Skeletal muscle tissue (tissue), 4 donors: ENCODE measurements around the gene COL23A1. TPM values are rescaled to one million over a fixed set of nuclear protein-coding genes. Genes with fewer than 3 reads are reported as not detected.
A peak's percentile ranks its signal among the peaks of the same experiment; 100 is the strongest.
"Not testable (repeated sequence)": the region's sequence is repeated elsewhere in the genome, so short reads cannot be mapped to it uniquely, and the experiment has no call there.

Experiments
- H3K27ac ChIP-seq: one replicate; pipeline ENCODE4 v1.7.0; 2013; ENCODE audit warnings: mild to moderate bottlenecking, low read depth, low read length, inconsistent platforms
- H3K27me3 ChIP-seq, 3 donors: one replicate each; pipeline ENCODE4 v1.7.0; 2013; ENCODE audit warnings: low read length in 3 of 3; ENCODE audit not compliant: control insufficient read depth in 3 of 3, insufficient read depth in 3 of 3
- H3K36me3 ChIP-seq, 3 donors: one replicate each; pipeline ENCODE4 v1.7.0; 2013; ENCODE audit warnings: low read length in 3 of 3; ENCODE audit not compliant: control insufficient read depth in 3 of 3, insufficient read depth in 3 of 3
- H3K4me1 ChIP-seq, 3 donors: one replicate each; pipeline ENCODE4 v1.7.0; 2013; ENCODE audit warnings: low read length in 3 of 3, mild to moderate bottlenecking in 3 of 3; ENCODE audit not compliant: control insufficient read depth in 3 of 3, insufficient read depth in 3 of 3
- H3K4me3 ChIP-seq, 3 donors: one replicate each; pipeline ENCODE4 v1.7.0; 2013; ENCODE audit warnings: low read length in 3 of 3
- H3K9ac ChIP-seq, 3 donors: one replicate each; pipeline ENCODE4 v1.7.0; 2013; ENCODE audit warnings: low read length in 3 of 3, mild to moderate bottlenecking in 3 of 3, moderate library complexity in 2 of 3, low read depth in 1 of 3
- H3K9me3 ChIP-seq, 3 donors: one replicate each; pipeline ENCODE4 v1.7.0; 2013; ENCODE audit warnings: low read length in 3 of 3; ENCODE audit not compliant: control insufficient read depth in 3 of 3
- total RNA-seq: library from RNA; depleted of rRNA; stranded (reverse); fragments of >200 nt; gene quantifications from one replicate; pipeline ENCODE4 v1.2.3, GENCODE V29; 2014
- donor health status: Osteomylitis.

COL23A1 gene
- total RNA-seq, 1 donor from 2014 or later = 0.52 TPM

GRCh38 chr5:178487911-178488600 lies 102.1 kb downstream of the COL23A1 start:
- H3K4me3 ChIP-seq = no peak overlapping the region

GRCh38 chr5:178486878-178487512 lies 103.2 kb downstream of the COL23A1 start:
- H3K9me3 ChIP-seq, H3K4me3 ChIP-seq, H3K4me1 ChIP-seq, H3K9ac ChIP-seq, H3K27ac ChIP-seq, H3K36me3 ChIP-seq: not testable (repeated sequence)
- peaks cover 5 to 25% (median 17%) of the 10 kb centered on the region in 3 donors for H3K27me3 ChIP-seq

More at GRCh38 chr5:178487911-178488600, 102.1 kb downstream of the COL23A1 start:
- Histone ChIP-seq H3K9ac (no peak overlapping the region), H3K27me3 (peaks cover 5 to 25% (median 17%) of the 10 kb centered on the region in 3 donors), H3K9me3 (no peaks in the 10 kb centered on the region), H3K36me3 (no peaks in the 10 kb centered on the region), H3K27ac (no peak overlapping the region), H3K4me1 (no peaks in the 10 kb centered on the region)

DNA sequence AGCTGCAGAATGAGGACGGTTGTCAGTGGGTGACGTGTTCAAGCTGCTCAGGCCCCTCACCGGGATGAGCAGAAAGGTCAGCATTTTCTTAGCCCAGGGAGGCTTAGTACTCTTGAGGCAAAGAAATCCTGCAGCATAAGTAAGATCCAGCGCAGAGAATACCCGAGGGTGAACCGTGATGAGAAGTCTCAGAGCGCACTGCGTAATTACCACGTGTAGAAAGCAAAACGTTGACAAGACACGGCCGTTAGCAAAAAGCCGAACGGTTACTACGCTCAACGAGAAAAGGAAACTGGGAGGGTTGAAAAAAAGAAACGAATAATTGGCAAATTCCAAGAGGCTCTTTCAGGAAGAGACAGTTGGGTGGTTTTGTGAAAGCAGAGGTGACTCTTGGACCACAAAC lies 104.0 kb downstream of the COL23A1 start:
- no peaks in the 10 kb centered on the region for H3K4me1 ChIP-seq
- H3K27me3 ChIP-seq = peaks cover 5 to 25% (median 17%) of the 10 kb centered on the region in 3 donors
- H3K4me3 ChIP-seq = peak overlapping the region in 1 of 3 donors; percentile 4
- no peak overlapping the region for H3K9ac ChIP-seq
- H3K9me3 ChIP-seq = no peaks in the 10 kb centered on the region
- H3K27ac ChIP-seq = no peak overlapping the region
- no peaks in the 10 kb centered on the region for H3K36me3 ChIP-seq

GRCh38 chr5:178483620-178484019 lies 106.6 kb downstream of the COL23A1 start:
- peaks cover 8 to 18% (median 9%) of the 10 kb centered on the region in 3 donors for H3K27me3 ChIP-seq
- no peak overlapping the region for H3K27ac ChIP-seq
- H3K4me3 ChIP-seq = no peak overlapping the region
- H3K9me3 ChIP-seq = no peaks in the 10 kb centered on the region
- no peaks in the 10 kb centered on the region for H3K4me1 ChIP-seq
- no peaks in the 10 kb centered on the region for H3K36me3 ChIP-seq
- no peak overlapping the region for H3K9ac ChIP-seq

GRCh38 chr5:178479261-178479660 lies 110.9 kb downstream of the COL23A1 start:
- no peaks in the 10 kb centered on the region for H3K4me1 ChIP-seq
- H3K9ac ChIP-seq = no peak overlapping the region
- H3K9me3 ChIP-seq = peaks cover 0 to 7% (median 5%) of the 10 kb centered on the region in 3 donors
- peaks cover 0 to 4% (median 2%) of the 10 kb centered on the region in 3 donors for H3K27me3 ChIP-seq
- no peak overlapping the region for H3K4me3 ChIP-seq
- H3K36me3 ChIP-seq = no peaks in the 10 kb centered on the region
- H3K27ac ChIP-seq = no peak overlapping the region

GRCh38 chr5:178478370-178478769 lies 111.8 kb downstream of the COL23A1 start:
- H3K4me3 ChIP-seq = no peak overlapping the region
- no peak overlapping the region for H3K9ac ChIP-seq
- H3K27me3 ChIP-seq = peaks cover 0 to 4% (median 2%) of the 10 kb centered on the region in 3 donors
- peaks cover 0 to 7% (median 5%) of the 10 kb centered on the region in 3 donors for H3K9me3 ChIP-seq
- H3K36me3 ChIP-seq = no peaks in the 10 kb centered on the region
- no peak overlapping the region for H3K27ac ChIP-seq
- H3K4me1 ChIP-seq = no peaks in the 10 kb centered on the region

- H3K36me3 ChIP-seq = no peaks in the 10 kb centered on the region
- H3K27ac ChIP-seq = no peak overlapping the region
- H3K9me3 ChIP-seq = peaks cover 0 to 7% (median 5%) of the 10 kb centered on the region in 3 donors
- H3K27me3 ChIP-seq = peaks cover 0 to 4% (median 2%) of the 10 kb centered on the region in 3 donors
- H3K4me3 ChIP-seq = no peak overlapping the region
- H3K4me1 ChIP-seq = no peaks in the 10 kb centered on the region
- H3K9ac ChIP-seq = no peak overlapping the region
Measured at GRCh38 chr5:178477802-178478201, 112.4 kb downstream of the COL23A1 start.

GRCh38 chr5:178476972-178477754 lies 113.0 kb downstream of the COL23A1 start:
- peaks cover 0 to 7% (median 5%) of the 10 kb centered on the region in 3 donors for H3K9me3 ChIP-seq
- no peak overlapping the region for H3K27ac ChIP-seq
- H3K27me3 ChIP-seq = peaks cover 0 to 4% (median 2%) of the 10 kb centered on the region in 3 donors
- H3K9ac ChIP-seq = no peak overlapping the region
- no peak overlapping the region for H3K4me3 ChIP-seq
- no peaks in the 10 kb centered on the region for H3K36me3 ChIP-seq
- H3K4me1 ChIP-seq = no peaks in the 10 kb centered on the region

GRCh38 chr5:178476531-178476930 lies 113.7 kb downstream of the COL23A1 start:
- no peak overlapping the region for H3K27ac ChIP-seq
- no peak overlapping the region for H3K9ac ChIP-seq
- H3K4me1 ChIP-seq = no peaks in the 10 kb centered on the region
- H3K9me3 ChIP-seq = peaks cover 0 to 7% (median 5%) of the 10 kb centered on the region in 3 donors
- H3K27me3 ChIP-seq = peaks cover 0 to 4% (median 2%) of the 10 kb centered on the region in 3 donors
- H3K36me3 ChIP-seq = no peaks in the 10 kb centered on the region
- H3K4me3 ChIP-seq = no peak overlapping the region
